NAMALWA (cell line): ENCODE measurements around the gene PRORP.
"Not testable (repeated sequence)": the region's sequence is repeated elsewhere in the genome, so short reads cannot be mapped to it uniquely, and the experiment has no call there.

Experiments used
- DNase-seq: peaks from one replicate; pipeline ENCODE4 v3.0.0-alpha.2; 2015; ENCODE audit warnings: low spot score

Gene PRORP

DNA sequence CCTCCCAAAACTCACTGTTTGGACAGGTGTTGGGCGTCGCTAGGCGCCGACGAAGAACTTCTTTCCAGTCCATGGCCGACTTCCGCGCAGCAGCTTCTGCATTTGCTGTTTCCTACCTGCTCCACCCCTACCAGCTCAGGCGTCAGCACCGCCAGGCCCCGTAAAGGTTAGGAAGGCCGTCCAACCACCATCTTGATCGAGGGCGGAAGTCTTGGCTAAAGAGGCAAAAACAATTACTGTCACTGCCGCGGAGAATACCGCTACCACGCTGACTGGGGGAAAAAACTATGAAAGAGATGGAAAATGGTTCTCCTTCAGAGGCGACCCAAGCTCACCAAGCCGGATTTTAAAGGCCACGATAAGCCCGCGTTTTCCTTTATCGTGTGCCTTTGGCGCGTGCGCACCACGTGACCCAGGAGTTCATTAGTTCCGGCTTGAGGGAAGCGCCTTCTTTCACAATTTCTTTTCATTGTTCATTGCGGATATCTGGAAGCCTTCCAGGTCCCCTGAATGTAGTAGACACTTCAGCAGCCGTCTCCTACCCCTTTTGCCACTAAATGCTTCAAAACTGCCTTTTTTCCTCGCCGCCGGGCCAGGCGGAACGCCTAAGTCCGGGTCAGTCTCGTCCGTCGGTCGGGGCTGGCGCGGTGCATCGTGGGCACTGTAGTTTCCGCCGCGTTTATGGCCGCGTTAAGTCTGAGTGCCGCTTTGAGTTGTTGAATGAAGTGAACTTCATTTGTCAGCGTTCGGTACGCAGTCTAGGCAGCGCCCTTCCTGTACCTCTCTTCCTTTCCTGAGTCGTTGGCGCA is at the start of gene PRORP, which contains the start of gene PPP2R3C:
Gene PRORP, plus strand, starts transcription at position 666 of the 809 bp plus-strand sequence. CDS start 694 bp downstream, outside the sequence.
Gene PPP2R3C, minus strand, starts transcription at position 104 of the 809 bp plus-strand sequence. Its CDS starts 31 bp downstream, at position 73.
- peak; percentile 88 for DNase-seq

DNA sequence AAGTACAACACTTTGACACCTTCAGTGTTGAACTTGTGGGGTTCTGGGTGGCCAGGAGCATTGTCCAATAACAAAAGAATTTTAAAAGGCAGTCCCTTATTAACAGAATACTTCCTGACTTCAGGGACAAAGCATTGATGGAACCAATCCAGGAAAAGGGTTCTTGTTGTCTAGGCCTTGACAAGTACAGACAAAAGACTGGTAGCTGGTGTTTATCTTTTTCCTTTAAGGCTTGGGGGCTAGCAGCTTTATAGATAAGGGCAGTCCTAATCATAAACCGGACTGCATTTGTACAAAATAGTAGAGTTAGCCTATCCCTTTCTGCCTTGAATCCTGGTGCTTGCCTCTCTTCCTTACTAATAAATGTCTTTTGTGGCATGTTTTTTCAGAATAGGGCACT is 48.9 kb upstream of the PRORP start:
- no peak for DNase-seq

DNA sequence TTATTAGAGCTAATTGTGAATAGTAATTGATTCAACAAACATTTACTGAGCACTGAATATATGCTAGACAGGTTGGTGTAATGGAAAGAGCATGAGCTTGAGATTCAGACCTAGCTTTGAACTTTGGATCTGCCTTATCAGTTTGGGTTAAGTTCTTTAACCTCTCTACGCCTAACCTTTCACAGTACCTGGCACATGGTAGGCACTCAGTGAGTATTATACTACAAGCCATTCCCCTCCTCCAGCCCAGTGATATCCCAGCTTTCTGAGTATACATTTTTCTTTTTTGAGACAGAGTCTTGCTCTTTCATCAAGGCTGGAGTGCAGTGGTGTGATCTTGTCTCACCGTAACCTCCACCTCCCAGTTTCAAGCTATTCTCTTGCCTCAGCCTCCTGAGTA is 44.3 kb upstream of the PRORP start:
- no peak for DNase-seq

DNA sequence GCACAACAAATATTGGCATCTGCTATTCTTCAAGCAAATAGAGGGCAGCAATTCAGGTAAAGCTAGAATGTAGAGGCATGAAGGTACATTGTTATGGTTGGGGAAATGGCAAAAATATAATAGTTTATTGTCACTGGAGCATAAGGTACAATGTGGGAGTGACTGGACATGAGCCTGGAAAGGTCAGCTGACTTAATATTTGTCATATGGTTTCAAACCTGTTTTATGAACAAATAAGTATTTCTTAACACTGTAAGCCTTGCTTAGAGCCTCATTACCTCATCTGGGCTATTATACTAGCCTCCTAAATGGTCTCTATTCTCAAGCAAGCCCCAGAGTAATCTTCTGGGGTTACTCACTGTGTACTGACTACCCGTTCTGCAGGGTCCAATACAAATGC is 42.6 kb upstream of the PRORP start:
- DNase-seq: no peak

DNA sequence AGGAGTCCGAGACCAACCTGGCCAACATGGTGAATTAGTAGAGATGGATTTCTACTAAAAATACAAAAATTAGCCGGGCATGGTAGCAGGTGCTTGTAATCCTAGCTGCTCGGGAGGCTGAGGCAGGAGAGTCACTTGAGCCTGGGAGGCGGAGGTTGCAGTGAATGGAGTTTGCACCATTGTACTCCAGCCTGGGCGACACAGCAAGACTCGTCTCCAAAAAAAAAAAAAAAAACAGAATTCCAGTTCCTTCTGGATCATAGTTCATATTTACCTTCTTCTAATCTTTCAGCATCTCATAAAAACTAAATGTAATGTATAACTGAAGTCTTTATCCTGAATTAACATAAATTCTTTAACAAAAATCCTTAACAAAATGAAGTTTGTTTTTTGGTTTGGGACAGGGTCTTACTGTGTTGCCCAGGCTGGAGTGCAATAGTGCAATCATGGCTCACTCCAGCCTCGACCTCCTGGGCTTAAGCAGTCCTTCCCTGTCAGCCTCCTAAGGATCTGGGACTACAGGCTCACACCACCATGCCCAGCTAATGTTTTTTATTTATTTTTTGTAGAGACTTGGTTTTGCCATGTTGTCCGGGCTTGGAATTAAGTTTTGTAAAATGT is 38.7 kb upstream of the PRORP start:
- DNase-seq: no peak

DNA sequence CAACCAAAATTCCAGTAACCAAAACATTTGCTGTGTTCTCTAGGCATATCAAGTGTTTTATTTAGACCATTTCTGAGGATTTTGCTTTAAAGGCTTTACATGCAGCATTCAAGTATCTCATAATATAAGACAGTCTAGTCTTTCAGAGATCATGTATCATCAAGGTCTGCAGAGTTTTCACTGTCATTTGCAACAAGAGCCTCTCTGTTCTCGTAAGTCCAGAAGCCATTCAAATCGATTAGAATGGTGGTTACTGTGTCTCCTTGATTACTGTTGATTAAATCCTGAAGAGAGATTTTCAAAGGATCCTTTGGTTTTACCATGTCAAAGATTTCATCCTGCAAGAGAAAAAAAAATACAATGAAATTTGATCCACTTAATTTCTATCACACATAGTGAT is 36.9 kb upstream of the PRORP start:
- DNase-seq: no peak

DNA sequence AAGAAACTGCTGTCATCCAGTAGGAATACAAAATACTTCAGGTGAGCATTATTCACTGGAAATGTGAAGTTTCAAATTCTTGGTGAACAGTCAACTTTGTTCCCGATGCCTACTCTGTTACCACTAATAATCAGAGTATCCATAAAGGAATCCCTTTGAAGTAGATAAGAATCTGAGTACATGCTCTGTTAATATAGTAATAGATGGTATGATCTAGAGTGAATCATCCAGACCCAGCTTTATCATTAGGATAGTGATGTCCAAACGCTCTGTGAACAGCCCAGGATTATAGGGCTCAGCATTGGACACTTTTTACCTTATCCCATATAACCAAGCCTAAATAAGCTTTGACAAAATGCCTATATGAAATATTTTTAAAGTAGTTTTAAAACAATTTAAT is 33.8 kb upstream of the PRORP start:
- no peak for DNase-seq

DNA sequence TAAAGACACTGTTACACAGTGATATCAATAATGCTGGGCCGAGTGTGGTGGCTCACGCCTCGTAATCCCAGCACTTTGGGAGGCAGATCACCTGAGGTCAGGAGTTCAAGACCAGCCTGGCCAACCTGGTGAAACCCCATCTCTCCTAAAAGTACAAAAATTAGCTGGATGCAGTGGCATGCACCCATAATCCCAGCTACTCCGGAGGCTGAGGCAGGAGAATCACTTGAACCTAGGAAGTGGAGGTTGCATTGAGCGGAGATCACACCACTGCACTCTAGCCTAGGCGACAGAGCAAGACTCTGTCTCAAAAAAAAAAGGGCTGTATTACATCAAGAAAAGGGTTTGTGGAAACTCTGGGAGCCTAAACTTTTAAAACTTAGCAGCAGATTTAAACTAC is 27.7 kb upstream of the PRORP start:
- DNase-seq: not testable (repeated sequence)

DNA sequence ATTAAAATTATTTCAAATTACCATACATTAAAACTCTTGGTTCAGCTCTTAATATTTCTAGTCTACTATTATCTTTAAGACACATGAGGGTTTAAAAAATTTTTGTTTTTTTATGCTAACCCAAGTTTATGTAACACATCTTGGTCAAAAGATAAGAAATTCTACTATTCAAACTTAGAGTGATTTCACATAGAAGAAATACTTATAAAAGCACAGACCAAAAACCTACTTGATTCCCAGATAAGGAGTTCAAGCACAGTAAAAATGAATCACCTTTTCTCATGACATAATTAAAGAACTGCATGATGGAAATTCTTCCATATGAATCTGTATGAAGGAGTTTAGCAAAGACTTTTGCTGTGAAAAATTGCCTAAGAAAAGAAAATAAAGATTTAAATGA is 14.5 kb upstream of the PRORP start:
- DNase-seq: no peak

DNA sequence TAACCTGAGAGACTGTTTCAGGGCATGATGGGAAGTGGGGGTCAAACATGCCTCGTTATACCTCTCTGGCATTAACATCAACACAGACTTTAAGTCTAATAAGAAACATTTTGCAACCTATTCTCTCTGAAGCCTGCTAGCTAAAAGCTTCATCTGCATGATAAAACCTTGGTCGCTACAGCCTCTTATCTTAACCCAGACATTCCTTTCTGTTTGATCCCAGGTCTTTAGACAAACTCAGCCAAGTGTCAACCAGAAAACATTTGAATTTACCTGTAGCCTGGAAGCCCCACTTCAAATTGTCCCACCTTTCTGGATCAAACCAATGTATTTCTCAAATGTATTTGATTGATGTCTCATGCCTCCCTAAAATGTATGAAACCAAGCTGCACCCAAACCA is 9.7 kb upstream of the PRORP start:
- DNase-seq: no peak

DNA sequence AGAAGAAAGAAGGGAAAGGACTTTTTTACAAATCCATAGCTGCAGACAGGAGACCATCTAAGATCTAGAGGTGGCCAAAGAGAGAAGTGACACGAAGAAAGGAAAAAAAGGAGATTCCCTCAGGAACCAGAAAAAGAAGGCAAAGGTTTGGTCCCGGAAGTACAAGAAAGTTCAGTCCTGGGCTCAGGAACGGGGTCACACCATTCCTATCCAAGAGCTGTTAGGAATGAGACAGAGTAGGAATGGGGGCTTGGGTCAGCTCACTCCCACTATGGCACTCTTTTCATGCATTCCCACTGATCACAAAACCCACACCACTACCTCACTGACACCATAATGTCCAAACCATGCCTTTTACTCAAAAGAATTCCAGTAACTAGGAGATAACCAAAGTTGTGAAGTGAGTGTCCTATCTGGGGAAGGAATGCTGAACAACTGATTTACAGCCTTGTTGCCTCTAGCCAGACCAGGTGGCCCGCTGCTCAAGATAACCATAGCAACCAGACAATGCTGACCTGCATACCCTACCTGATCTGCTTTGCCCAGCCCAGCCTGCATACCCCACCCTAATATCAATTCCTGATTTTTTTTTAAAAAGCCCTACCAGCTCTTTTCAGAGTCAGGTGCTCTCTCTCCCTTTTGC is 8.9 kb upstream of the PRORP start:
- no peak for DNase-seq

DNA sequence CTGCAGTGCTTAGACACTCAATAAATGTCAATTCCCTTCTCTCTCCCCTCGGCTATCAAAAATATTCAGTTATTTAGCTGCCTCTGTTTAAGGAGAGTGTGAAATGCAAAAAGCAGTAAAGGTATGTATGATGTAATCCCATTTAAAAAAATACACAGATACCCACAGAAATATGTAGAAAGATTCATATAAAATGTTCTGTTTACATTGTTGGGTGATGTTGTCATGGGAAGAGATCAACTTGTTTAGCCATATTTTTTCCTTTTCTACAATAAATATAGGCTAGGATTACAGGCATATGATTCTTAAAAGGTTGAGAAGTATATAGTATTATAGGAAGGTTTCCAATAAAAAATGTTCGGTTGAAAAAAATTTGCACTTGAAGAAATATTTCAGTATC is 8.3 kb upstream of the PRORP start:
- DNase-seq: no peak

DNA sequence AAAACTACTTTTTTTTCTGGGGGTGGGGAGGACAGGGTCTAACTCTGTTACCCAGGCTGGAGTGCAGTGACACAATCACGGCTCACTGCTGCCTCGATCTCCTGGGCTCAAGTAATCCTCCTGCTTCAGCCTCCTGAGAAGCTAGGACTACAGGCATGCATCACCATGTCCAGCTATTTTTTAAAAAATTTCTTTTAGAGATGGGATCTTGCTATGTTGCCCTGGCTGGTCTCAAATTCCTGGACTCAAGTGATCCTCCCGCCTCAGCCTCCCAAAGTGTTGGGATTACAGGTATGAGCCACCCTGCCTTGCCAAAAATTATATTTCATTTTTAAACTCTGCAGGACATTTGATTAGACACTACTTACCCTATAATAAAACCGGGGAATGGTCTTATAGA is 6.1 kb upstream of the PRORP start:
- no peak for DNase-seq

DNA sequence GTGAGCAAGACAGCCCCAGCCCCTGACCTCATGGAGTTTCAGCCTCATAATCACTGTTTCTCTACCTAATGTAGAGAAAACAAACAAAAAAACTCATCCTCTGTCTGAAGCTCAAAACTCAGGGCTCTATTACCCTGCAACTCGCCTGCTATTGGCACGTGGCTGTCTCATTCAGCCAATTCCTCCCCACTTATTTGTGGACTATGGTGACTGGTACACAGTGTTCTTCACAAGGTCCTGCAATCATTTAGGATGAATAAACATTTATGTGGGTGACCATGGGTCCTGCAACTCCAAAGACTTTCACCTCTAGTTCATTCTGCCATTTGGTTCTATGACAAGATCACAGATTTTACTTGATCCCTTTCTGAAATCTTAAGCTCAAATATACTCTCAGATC is 5.2 kb upstream of the PRORP start:
- no peak for DNase-seq

DNA sequence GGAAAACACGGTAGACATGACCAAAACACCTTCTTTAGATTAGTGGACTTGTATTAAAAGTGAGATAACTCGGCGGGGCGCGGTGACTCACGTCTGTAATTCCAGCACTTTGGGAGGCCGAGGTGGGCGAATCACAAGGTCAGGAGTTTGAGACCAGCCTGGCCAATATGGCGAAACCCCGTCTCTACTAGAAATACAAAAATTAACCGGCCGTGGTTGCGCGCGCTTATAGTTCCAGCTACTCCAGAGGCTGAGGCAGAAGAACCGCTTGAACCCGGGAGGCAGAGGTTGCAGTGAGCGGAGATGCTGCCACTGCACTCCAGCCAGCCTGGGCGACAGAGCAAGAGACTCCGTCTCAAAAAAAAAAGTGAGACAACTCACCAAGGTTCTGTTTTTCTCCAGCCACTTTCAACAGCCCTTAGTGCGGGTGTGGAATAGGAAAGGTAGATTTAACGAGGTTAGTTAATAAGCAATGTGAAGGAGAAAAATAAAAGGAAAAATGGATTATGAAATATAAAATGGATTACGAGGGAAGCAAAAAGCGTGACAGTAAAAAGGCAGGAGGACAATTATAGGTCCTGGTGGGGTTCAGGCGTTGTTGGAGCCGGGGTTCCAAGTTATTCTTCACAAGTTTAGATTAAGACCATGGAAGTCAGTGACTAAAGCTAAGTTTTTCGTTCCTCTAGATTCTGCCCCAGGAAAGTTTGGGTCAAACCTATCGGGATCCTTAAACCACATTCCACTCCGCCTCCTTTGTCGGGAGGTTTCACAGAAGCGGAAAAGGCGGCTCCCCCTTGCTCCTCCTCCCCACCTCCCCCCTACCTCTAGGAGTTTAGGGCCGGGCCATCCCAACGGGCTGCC is 1.1 kb upstream of the PRORP start:
- DNase-seq: no peak

DNA sequence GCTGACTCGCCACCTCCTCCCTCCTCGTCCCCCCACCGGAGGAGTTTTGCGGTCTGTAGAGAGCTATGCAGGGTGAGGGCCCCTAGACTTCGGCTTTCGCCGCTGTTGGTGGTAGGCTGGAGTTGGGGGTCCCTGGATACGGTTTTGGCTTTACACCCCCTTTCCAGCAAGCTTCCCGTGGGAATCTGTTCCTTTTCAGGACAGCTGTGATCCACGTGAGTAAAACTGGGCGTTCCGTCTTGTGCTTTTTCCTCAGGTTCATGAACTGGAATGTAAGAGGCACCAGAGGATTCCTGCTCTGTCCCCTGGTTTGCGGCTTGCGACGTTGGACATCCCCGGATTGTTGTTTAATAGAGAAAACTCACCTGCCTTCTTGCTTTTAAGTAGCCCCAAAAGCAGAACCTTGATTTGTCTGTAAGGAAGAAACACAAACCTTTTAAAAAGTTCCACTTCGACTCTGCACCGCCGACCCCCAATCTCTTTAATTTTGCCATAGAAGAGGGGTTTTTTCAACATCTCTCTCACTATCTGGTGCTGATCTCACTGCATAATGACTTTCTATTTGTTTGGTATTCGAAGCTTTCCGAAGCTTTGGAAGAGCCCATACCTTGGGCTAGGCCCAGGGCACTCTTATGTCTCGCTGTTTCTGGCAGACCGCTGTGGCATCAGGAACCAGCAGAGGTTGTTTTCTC is 490 bp downstream of the PRORP start:
- DNase-seq: peak; percentile 31

DNA sequence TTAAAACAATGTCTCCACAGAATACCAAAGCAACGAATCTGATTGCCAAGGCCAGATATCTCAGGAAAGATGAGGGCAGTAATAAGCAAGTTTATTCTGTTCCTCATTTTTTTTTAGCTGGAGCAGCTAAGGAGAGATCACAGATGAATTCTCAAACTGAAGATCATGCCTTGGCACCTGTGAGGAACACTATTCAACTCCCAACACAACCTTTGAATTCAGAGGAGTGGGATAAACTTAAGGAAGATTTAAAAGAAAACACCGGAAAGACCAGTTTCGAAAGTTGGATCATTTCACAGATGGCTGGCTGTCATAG is 994 bp downstream of the PRORP start:
- DNase-seq: peak; percentile 19

DNA sequence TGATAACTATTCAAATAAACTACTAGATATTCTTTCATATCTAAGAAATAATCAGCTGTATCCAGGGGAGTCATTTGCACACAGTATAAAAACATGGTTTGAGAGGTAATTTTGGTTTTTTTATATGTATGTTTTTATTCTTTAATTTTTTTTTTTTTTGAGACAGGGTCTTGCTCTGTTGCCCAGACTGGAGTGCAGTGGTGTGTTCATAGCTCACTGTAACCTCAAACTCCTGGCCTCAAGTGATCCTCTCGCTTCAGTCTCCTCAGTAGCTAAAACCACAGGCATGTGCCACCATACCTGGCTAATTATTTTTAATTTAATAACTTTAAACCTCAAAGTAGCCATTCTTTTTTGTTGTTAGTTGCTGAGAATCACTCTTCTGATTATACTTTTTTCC is 1.8 kb downstream of the PRORP start:
- no peak for DNase-seq

DNA sequence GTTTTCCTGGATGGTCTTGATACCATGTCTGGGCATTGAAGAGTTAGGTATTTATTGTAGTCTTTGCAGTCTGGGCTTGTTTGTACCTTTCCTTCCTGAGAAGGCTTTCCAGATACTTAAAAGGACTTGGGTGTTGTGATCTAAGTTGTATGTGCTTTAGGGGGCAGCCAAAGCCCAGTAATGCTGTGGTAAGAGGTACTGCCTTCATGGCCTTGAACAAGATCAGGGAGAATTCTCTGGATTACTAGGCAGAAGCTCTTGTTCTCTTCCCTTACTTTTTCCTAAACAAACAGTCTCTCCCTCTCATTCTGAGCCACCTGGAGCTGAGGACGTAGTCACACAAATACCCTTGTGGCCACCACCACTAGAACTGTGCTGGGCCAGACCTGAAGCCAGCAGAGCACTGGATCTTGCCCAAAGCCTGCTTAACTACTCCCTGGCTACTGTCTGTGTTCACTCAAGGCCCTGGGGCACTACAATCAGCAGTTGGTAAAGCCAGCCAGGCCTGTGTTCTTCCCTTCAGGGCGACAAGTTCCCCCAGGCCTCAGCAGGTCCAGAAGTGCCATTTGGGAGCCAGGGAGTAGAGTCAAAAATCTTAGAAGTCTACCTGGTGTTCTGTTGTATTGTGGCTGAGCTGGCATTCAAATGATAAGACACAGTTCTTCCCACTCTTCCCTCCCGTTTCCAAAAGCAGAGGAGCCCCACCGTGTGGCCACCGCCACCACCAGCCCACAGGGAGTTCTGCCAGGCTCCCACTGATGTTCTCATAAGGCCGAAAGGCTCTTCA is 11.4 kb downstream of the PRORP start:
- no peak for DNase-seq

DNA sequence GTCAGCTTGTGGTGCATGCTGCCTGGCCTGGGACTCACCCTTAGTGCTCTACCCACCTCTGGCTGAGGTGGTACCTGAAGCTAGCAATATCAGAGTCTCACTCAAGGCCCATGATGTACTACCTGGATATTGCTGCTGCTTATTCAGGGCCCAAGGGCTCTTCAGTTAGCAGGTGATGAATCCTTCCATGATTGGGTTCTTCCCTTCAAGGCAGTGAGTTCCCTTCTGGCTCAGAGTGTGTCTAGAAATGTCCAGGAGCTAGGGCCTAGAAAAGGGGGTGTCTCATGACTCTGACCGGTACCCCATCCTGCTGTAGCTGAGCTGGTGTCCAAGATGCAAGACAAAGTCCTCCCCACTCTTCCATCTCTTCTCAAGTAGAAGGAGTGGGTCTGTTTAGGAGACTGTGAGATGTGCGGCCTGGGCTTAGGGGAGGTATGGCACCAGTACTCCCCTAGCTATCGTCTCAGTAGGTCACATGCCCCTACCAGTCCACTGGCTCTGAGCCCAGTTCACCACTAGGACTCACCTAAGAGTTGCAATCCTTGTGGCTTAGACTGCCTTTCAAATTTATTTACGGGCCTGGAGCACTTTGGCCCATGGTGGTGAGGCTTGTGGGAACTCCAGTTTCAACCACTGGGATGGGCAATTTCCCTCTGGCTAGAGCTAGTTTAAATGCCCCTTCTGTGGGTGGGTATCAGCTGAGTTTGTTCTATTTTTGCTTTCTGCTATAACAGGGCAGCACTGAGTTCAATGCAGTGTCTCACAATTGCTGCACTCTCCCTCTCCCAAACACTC is 12.2 kb downstream of the PRORP start:
- DNase-seq: no peak
